Retina (tissue), 1 donor: ENCODE results near the gene FAM3B.

ENCODE experiments used
- DNase-seq: peaks from one replicate; pipeline ENCODE4 v3.0.0-alpha.2; 2016

FAM3B gene

GRCh38 chr21:41369105-41369919, 52.7 kb downstream of the FAM3B start:
- peak; percentile 69 for DNase-seq

- DNase-seq, result no peak
Measured at GRCh38 chr21:41369920-41370839, 53.6 kb downstream of the FAM3B start.

- no peak for DNase-seq
Measured at GRCh38 chr21:41370840-41371684, 54.5 kb downstream of the FAM3B start.

- no peak for DNase-seq
Measured at GRCh38 chr21:41371685-41372030, 55.1 kb downstream of the FAM3B start.

GRCh38 chr21:41373253-41373652, 56.7 kb downstream of the FAM3B start:
- DNase-seq, result no peak

- DNase-seq, result no peak
Measured at GRCh38 chr21:41373763-41374162, 57.2 kb downstream of the FAM3B start.

- DNase-seq, result no peak
Measured at GRCh38 chr21:41374177-41374712, 57.6 kb downstream of the FAM3B start.

GRCh38 chr21:41374867-41375533, 58.4 kb downstream of the FAM3B start:
- no peak for DNase-seq

GRCh38 chr21:41375875-41376274, 59.3 kb downstream of the FAM3B start:
- no peak for DNase-seq

GRCh38 chr21:41377715-41378114, 61.1 kb downstream of the FAM3B start:
- no peak for DNase-seq

- DNase-seq, result no peak
Measured at GRCh38 chr21:41378849-41379248, 62.2 kb downstream of the FAM3B start.

- DNase-seq, result no peak
Measured at GRCh38 chr21:41379901-41380300, 63.3 kb downstream of the FAM3B start.

GRCh38 chr21:41381731-41382130, 65.1 kb downstream of the FAM3B start:
- DNase-seq, result no peak

GRCh38 chr21:41387042-41387819, 70.6 kb downstream of the FAM3B start:
- no peak for DNase-seq

GRCh38 chr21:41387824-41388223, 71.2 kb downstream of the FAM3B start:
- no peak for DNase-seq

GRCh38 chr21:41388259-41388658, 71.7 kb downstream of the FAM3B start:
- no peak for DNase-seq

GRCh38 chr21:41390043-41390639, 73.5 kb downstream of the FAM3B start:
- DNase-seq, result no peak

GRCh38 chr21:41393876-41394465, 77.4 kb downstream of the FAM3B start:
- DNase-seq, result no peak

- no peak for DNase-seq
Measured at GRCh38 chr21:41396558-41397075, 80.0 kb downstream of the FAM3B start.

GRCh38 chr21:41397471-41397891, 80.9 kb downstream of the FAM3B start:
- DNase-seq, result no peak
